GM18519 (cell line): Measurements from ENCODE around the gene CPED1.

Experiments used
- ATAC-seq: cut with Tn5 transposase; IDR thresholded peaks from one replicate; pipeline ENCODE4 v1.9.1; 2021; ENCODE audit warnings: mild to moderate bottlenecking, moderate library complexity; ENCODE audit not compliant: unreplicated experiment, low FRiP score

CPED1 gene

GRCh38 chr7:121012170-121012874, 23.8 kb downstream of the CPED1 start:
- no peak for ATAC-seq

GRCh38 chr7:121012919-121013318, 24.4 kb downstream of the CPED1 start:
- ATAC-seq, result no peak

- no peak for ATAC-seq
Measured at GRCh38 chr7:121015560-121015959, 27.0 kb downstream of the CPED1 start.

- no peak for ATAC-seq
Measured at GRCh38 chr7:121016966-121017365, 28.5 kb downstream of the CPED1 start.

GRCh38 chr7:121017586-121017985, 29.1 kb downstream of the CPED1 start:
- no peak for ATAC-seq

- ATAC-seq, result no peak
Measured at GRCh38 chr7:121019018-121019417, 30.5 kb downstream of the CPED1 start.

- no peak for ATAC-seq
Measured at GRCh38 chr7:121020249-121020988, 31.9 kb downstream of the CPED1 start.

- ATAC-seq, result no peak
Measured at GRCh38 chr7:121020989-121021969, 32.8 kb downstream of the CPED1 start.

GRCh38 chr7:121023194-121023593, 34.7 kb downstream of the CPED1 start:
- no peak for ATAC-seq

GRCh38 chr7:121023683-121024511, 35.4 kb downstream of the CPED1 start:
- ATAC-seq, result no peak

GRCh38 chr7:121024611-121025010, 36.1 kb downstream of the CPED1 start:
- no peak for ATAC-seq

- ATAC-seq, result no peak
Measured at GRCh38 chr7:121026159-121026558, 37.6 kb downstream of the CPED1 start.

- no peak for ATAC-seq
Measured at GRCh38 chr7:121026577-121027111, 38.1 kb downstream of the CPED1 start.

- ATAC-seq, result no peak
Measured at GRCh38 chr7:121027761-121028669, 39.5 kb downstream of the CPED1 start.

GRCh38 chr7:121029302-121029701, 40.8 kb downstream of the CPED1 start:
- ATAC-seq, result no peak

GRCh38 chr7:121030308-121030707, 41.8 kb downstream of the CPED1 start:
- ATAC-seq, result no peak

- ATAC-seq, result no peak
Measured at GRCh38 chr7:121032645-121033460, 44.3 kb downstream of the CPED1 start.

GRCh38 chr7:121034929-121035328, 46.4 kb downstream of the CPED1 start:
- no peak for ATAC-seq
